GDM1 (cell line): ENCODE data around the gene S1PR3.

ENCODE experiments used
- DNase-seq: peaks from one replicate; lab custom pipeline; 2025; lab: John Stamatoyannopoulos, UW

The S1PR3 gene

DNA sequence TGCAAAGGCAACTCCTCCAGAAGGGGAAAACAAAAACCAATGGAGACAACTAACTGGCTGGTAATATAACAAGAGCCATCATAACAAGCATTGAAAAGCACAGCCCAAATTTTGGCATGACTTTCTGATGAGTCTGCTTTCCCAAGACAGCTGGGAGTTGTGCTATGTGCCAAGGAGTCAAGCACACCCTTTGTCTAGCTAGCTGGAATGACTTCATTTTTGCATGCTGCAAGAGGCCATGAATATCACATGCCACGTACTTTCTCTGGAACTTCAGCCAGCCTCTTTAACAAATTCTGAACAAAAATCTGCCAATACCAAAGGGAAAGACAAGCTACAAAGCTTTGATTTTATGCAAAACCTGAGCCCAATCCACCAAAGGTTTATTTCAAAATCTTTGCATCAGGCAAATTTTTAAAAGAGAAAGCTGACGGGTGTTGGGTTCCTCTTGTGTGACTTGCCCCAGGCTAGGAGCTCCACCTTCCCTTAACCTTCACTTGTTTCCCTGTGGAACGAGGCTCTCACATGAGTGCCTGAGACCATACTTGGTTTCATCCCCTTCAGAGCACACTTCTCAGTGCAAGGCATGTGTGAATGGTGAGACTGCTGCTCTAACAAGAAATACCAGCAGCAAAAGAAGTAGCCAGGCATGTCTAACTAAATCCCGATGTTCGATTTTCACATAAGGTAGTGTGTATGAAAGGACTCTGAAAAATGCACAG is 47.3 kb downstream of the S1PR3 start:
- DNase-seq = no peak

DNA sequence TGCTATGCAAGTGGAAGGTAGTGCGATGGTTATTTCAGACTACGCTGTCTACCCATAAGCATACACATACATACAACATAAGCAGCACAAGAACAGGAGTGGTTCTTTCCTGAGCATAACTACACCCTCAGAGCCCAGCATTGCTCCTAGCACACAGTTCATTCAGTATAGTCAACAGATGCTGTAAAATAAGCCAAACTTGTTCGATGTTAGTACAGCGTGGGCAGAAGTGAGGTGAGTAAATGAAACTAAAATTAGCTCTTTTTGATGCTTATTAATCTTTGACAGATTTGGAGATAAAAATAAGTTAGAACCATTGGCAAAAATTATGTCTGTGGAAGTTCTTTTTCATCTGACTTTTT is 47.8 kb downstream of the S1PR3 start:
- no peak for DNase-seq

DNA sequence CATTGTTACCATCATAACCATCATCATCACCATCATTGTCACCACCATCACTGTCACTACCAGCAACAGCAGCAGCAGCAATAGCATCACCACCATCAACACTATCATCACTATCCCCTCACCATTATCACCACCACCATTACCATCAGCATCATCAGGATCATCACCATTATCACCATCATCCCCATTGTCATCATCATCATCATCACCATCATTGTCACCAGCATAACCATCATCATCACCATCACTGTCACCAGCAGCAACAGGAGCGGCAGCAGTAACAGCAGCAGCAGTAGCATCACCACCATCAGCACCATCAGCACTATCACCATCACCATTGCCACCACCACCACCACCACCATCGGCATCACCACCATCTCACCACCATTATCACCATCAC is 48.4 kb downstream of the S1PR3 start:
- no peak for DNase-seq

DNA sequence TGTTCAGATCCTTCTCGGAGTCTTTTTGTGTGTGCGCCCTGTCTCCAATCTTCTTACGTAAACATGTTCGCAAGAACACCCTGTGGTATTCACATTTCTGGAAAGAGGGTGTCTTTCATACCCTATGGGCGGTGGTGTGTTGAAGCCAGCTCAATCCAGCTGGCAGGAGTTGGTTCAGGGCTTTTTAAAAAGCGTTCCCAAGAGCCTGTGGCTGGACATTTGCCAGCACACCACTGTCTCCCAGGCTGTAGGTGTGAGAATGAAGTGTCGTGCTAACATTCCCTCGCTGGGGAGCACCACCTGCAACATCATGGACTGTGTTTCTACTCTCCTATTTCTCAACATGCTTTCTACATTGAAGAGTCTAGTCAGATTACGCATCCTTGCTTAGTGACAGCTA is 51.7 kb downstream of the S1PR3 start:
- no peak for DNase-seq

DNA sequence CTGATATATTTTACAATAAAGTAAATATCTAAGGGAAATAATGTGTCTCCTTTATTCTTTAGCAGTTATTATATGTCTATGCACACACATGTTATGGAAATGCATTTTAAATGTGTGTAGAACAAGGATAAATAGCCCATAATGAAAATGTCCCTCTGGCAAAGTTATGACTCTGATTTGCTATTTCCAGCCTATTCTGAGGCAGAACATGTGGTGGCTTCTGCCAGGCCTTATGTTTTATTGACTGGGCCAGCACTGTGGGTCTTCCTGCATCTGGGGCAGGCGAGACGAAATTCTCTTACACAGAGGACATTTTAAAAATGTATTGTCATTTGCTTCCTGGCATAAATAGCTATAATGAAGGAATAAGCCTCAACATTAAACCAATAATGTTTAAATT is 52.8 kb downstream of the S1PR3 start:
- DNase-seq = no peak

DNA sequence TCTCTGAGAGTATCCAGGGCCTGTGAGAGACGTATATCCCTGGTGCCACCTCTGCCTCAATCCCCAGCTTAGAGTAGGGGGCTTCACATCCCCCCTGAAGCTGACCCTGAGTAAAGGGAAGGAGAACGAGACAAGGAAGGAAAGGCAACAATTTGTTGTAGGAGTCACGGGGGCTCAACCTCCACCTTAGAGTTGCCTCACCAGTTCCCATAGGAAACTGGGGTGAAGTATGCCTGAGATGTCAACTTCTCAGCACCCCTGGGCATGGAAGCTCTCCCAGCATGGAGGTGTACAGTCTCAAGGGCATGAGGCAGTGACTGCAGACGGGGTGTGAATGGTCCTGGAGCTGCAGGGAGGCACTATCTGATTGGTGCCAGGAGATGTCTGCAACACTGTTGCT is 53.6 kb downstream of the S1PR3 start:
- DNase-seq = no peak

DNA sequence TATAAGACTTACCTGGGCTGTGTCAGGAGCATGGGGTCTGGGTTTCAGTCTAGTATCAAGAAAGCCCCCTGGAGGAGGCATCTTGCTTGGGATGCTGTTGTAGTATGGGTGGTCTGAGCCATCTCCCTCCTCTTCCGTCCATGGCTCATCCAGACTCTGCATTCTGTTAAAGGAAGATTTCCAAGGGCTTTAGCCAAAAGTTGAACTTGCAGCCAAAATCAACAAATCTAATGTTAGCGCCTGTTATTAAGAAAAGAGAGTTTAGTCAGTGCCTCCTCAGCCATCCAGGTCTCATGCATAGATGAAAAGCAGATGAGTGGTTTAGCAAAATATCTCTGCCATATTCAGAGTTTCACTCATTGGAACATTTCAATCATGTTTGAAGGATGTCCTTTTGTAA is 55.6 kb downstream of the S1PR3 start:
- DNase-seq = no peak

DNA sequence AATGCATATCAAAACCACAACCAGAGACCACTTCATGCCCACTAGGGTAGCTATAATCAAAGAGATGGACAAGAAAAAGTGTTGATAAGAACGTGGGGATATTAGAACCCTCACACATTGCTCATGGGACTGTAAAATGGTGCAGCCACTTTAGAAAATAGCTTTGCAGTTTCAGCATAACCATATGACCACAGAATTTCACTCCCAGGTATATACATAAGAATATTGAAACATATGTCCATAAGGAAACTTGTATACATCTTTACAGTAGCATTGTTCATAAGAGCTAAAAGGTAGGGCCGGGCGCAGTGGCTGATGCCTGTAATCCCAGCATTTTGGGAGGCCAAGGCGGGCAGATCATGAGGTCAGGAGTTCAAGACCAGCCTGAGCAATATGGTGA is 56.4 kb downstream of the S1PR3 start:
- DNase-seq = no peak

DNA sequence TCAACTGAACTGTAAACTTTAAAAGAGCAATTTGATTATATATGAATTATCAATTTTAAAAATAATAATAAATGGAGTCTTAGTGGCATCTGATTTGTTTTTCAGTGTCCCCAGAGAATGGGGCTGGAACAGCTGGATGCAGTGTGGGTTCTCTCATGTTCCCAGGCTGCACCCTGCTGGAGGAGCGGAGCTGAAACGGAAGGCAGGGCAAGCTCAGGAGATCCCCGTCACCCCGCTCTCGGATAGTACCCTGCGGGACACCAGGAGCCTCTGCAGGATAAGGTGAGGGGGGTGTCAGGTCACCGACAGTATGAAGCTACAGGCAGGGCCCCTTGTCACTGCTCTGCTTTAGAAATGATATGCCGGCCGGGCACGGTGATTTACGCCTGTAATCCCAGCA is 57.3 kb downstream of the S1PR3 start:
- DNase-seq = no peak

DNA sequence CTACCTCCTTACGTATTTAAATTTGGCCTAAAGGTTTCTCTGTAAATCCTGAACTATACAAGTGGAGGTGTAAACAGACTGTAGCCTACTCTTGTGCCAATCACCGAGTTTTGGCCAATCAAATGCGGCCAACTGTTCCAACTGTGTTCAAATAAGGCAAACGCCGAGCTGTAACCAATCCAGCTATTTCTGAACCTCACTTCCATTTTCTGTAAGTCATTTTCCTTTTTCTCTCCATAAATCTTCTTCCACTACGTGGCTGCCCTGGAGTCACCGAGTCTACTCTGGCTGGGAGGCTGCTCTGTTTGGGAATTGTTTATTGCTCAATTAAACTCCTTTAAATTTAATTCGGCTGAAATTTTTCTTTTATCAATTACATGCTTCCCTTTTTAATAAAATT is 58.4 kb downstream of the S1PR3 start:
- no peak for DNase-seq

DNA sequence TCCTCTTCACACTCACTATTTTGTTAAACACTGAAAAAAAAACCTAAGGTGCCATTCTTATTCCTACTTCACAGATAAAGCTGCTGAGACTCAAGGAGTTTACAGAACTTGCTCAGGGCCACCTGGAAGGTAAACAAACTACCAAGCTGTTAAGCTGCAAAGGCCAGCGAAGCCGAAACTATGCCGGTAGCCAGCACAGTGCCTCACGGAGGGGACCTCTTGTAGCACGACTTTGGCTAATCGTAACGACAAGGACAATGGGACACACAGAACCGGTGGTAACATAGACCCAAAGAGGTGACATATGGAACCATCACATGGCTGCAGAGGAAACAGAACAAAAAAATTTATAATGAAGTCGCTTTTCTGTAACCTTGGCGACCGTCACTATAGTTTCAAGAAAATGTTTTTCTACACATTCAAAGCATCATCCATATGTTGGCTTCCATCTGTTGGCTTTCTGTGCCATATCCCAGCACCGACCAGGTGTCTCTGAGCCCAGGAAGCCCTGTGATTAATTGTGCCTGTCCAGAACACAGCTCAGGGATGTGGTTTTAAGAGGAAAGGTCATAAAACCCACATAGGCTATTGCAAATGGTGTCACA is 60.3 kb downstream of the S1PR3 start:
- no peak for DNase-seq

DNA sequence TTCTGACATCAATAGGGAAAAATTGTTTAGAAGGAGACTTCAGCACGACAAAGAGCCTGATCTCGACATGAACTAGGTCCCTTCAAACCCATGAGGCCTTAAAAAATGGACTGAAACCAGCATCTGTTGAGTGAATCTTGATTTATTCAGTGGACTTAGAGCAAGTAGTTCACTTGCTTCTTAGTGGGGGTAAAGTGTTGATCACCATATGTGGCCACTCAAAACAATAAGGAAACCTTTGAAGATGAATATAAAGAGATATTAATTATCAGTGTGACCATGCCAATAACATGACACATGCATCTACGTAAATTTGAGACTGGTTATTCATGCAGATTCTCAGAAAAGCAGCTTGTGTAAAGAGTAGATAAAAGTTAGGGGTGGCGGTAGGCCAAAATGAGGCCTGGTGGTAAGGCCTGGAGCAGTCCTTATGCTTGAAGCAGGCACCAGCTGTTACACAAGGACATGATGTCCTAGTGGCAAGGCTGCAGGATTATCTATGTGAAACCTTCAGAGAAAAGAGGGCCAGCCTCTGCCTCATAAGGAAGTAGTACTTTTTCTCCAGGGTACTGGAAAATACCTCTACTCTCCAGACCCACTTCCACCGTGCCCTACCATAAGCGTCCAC is 61.3 kb downstream of the S1PR3 start:
- DNase-seq = no peak

DNA sequence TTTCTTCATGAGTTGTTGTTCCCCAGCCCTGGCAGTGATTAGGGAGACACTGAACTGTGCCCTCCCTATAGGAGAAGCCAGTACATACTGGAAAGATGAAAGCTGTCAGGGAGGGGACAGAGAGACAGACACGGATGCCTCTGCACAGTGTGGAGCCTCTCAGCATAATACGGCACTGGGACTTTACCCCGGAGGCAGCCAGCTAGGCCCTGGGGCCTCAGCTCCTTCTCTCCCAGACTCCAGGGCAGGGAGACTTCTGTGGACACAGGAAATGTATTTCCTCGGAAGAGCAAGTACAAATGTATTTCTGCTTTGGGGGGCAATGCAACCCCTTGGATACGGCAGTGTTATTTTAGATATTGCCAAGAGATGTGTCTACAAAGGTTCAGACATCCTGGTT is 62.0 kb downstream of the S1PR3 start:
- no peak for DNase-seq
